NCI-H128 (cell line): Measurements from ENCODE around the gene SIX5.

Experiments
- DNase-seq: peaks from one replicate; lab custom pipeline; 2025; ENCODE audit not compliant: unreplicated experiment; lab: John Stamatoyannopoulos, UW

The SIX5 gene

DNA sequence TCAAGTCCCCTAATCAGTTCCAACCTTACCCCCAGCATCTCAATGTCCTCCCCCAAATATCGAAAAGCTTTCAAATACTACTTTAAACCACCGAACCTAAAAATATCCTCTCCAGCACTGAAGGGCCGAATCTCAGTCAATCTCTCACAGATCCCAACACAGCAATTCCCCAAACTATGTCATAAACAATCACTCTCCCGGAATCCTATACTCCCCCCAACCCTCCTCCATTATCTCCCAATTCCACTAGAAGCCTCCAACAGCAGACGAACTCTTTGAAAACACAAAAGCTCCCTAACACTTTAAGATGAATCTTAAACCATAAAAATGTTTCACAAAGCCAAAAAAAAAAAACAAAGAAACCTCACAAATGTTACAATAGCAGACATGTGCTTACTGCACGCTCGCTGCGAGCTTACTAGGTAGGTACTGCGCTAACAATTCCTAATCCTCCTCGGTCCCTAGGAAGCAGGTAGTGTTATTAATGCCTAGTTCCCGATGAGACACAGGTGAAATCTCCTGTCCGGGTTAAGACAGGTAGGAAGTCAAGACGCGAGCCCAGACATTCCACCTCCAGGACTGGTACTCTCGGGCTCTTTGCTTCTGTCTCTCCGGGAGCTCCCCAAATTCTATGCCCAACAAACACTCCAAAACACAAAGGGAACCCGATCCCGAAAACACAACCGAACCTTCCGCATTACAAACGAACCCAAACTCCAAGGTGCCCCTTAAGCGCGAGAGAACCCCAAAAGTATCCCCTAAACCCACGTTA, 52.5 kb downstream of the SIX5 start:
- no peak for DNase-seq

DNA sequence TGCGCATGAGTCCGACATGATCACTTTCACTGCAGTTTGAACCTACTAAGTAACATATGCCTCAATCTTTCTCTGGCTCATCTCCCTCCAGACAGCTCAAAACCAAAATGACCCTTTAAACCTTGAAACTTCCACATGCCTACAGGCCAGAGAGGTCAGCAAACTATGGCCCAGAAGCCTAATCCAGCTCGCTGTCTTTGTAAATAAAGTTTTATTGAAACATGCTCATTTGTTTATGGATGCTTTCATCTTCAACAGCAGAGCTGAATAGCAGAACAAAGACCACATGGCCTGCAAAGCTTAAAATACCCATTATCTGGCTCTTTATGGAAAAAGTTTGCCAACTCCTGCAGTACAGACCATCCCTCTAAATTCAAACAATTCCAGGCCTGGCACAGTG, 53.9 kb downstream of the SIX5 start:
- DNase-seq: no peak
